IPS-18c (cell line): ENCODE measurements around the gene MOK.

Experiments used
- H3K4me3 ChIP-seq: 2 replicates; pipeline ENCODE4 v1.7.0; 2013; ENCODE audit warnings: low read depth, mild to moderate bottlenecking, low read length, moderate library complexity; ENCODE audit not compliant: insufficient read depth
- H3K9me3 ChIP-seq: one replicate; pipeline ENCODE4 v1.6.1; 2013; ENCODE audit warnings: mild to moderate bottlenecking, low read length, moderate library complexity; ENCODE audit not compliant: control insufficient read depth, insufficient read depth

MOK gene

DNA sequence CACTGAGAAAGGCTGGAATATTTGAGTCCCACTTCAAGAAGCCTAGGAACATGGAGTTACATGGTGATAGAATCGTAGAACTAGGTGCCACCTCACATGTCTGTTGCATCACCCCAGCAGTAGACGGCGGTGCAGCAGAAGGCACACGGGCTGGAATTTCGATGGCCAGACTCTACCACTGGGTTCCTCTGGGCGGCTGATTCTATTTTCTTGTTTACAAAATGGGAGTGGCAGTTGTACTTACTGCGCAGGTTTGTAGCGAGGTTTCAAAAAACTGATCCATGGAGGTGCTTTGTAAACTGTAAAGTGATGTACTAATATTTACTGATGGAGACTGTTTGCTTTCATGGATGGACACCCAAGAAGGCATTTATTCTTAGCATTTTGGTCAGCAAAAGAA lies 119.6 kb downstream of the MOK start:
- Histone ChIP-seq H3K9me3 (no peaks in the 10 kb centered on the region), H3K4me3 (no peak overlapping the region; the same call in 1 of the 2 replicates)

DNA sequence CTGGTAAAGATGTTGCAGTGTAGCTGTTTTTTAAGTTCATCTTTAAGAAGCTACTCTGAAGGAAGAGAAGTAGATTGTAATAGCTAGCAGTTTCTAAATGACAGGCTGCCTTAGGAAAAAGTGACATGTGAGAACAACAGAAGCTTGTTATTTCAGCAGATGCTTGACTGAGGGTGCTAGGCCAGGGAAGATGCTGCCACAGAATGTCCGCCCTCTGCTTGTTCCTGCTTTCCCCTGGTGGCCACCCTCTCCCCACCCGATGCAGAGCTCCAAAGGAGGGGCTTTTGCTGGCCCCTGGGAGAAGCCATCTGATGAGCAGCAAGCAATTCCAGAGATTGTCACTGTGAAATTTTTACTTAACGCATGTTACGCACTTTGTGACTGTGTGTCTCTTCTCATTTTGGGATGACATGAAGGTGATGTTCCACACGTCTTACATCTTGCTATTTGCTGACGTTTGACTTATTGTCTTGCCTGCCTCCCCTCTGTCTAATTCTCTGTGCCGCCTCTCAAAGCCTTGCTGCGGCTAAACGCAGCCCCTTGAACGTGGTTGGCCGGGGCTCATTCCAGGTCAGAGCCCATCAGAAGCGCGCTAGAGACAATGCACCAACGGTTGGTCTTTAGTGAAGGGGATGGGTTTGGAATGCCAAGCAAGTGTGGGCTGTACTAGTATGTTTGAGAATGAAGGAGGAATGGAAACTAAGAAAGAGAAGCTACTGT lies 120.5 kb downstream of the MOK start:
- H3K9me3 ChIP-seq, result no peaks in the 10 kb centered on the region
- H3K4me3 ChIP-seq, result no peak overlapping the region

DNA sequence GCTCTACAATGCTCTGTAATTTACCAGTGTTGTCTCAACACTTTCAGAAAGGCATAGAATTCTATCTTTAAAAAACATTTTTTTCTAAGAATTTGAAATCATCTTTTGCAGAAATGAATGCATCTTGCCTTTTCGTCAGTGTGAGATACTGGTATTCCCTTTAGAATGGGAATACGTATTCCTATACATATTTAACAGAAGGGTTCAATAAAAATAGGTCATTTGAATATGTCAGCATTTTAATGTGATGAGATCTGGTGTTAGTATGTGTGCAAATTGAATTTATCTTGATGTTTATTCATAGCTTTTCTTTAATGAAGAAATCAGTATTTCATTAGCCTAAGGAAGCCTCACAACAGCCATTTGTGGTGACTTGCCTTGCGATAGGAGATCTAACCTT lies 121.1 kb downstream of the MOK start:
- H3K4me3 ChIP-seq, result no peak overlapping the region
- H3K9me3 ChIP-seq, result no peaks in the 10 kb centered on the region

DNA sequence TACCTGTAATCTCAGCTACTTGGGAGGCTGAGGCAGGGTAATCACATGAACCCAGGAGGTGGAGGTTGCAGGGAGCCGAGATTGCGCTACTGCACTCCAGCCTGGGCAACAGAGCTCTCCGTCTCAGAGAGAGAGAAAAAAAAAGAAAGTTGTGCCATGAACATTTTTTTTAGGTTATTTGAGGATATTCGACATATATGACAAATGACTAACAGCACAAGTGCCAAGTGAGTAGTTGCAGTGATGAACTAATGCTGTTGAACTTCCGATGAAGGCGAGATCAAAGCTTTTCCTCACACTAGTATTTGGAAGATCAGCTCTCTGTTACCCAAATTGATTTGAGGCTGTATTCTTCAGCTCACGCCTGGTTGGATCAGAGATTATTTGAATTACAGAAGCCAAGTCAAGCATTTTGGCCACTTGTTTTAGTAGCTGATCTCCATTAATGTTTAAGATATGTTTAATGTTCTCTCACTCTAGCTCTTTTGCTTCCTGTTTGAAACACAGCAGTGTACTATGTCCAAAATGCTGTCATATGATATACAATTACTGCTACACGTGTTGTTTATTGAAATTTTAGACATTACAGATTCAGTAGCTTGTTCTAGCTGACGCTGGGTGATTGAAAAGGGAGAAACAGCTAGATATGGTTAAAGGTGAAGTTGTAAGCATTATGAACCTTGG lies 121.9 kb downstream of the MOK start:
- H3K4me3 ChIP-seq, result no peak overlapping the region
- no peaks in the 10 kb centered on the region for H3K9me3 ChIP-seq

DNA sequence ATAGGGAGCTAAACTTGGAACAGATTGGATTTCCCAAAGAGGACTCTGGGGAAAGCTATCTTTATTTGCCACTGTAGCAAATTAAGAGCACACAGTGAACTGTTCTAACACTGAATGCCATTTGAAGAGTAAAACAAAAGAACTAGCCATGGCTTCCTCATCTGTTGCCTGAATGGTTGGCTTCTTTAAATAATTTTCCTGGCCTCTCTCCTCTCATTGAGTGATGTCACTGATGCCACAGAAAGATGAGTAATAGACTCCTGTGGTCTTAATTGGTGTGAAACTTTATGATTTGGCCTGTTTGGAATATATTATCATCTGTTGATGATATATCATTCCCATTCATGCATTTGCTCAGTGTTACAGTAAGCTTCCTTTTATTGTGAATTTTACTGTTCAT lies 122.8 kb downstream of the MOK start:
- Histone ChIP-seq H3K9me3 (no peaks in the 10 kb centered on the region), H3K4me3 (no peak overlapping the region)

DNA sequence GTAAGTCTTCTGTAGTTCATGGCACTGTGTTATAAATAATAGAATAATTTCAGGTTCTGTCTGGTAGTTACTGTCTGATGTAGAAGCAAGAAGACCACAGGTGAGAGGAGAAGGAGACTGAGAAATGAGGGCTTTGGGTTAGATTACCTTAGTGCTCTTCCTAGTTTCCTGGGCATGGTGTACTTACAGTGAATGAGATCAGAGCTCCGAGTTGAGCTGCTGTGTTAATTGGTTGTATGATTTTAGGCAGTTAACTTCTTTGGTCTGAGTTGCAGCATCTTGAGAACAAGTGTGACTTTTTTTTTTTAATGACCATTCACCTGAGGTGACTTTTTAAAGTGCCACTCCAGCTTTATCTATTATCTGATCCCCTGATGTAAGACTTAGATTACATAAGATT lies 123.8 kb downstream of the MOK start:
- Histone ChIP-seq H3K4me3 (no peak overlapping the region), H3K9me3 (no peaks in the 10 kb centered on the region)

DNA sequence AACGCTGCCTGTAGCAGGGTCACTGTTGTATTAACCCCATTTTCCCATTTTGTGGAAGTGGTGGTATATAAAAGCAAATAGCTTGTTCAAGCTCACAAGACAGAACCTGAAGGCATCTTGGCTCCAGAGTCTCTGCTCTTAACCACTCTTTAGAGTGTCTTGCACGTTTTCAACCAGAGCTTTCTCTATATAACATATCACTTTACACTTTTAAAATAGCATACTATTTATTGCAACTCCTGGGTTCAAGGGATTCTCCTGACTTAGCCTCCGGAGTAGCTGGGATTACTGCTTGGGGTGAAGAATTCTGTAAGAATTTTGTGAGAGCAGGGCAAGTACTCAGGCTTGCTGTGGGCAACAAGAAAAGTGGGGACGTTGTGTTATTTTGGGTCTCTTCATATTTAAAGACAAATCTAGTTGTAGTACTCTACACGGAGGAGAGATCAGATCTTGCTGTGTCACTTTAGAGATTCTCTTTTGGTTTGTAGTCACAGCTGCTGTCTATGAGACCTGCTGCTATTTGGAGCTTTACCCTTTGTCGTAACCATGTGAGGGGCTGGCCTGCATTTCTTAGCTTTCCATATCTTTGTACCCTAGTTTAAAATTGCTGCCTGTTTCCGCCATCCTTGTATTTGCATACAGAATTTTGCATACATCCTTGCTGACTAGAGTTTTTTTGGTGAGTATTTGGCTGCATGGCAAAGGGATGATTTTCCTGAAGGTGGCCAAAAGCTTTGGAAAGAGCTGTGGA lies 124.5 kb downstream of the MOK start:
- no peak overlapping the region for H3K4me3 ChIP-seq
- H3K9me3 ChIP-seq, result no peaks in the 10 kb centered on the region
